Thoracic aorta (tissue), 2 donors: Measurements from ENCODE around the gene RSAD2. TPM values are rescaled to one million over a fixed set of nuclear protein-coding genes. Genes with fewer than 3 reads are reported as not detected.

Experiments
- ATAC-seq: fragments of 150-250 bp; one replicate; pipeline ENCODE4 v1.8.0; 2017; ENCODE audit warnings: low read depth; ENCODE audit not compliant: insufficient number of reproducible peaks, low FRiP score
- DNase-seq: peaks from one replicate; pipeline ENCODE4 v3.0.0-alpha.2; 2020; ENCODE audit warnings: low spot score
- H3K27ac ChIP-seq, 2 donors: fragments of 200-600 bp; sonication (generic); 1 replicate in 1 of 2; 2 replicates in 1 of 2; pipeline ENCODE4 v1.5.1; 2016; ENCODE audit warnings: mild to moderate bottlenecking in 2 of 2, moderate library complexity in 2 of 2
- H3K27me3 ChIP-seq: fragments of 200-600 bp; sonication (generic); replicated peaks from 2 replicates; pipeline ENCODE4 v1.6.0; 2016; ENCODE audit warnings: mild to moderate bottlenecking; ENCODE audit not compliant: insufficient read depth
- H3K36me3 ChIP-seq: fragments of 200-600 bp; sonication (generic); one replicate; pipeline ENCODE4 v1.5.1; 2016
- H3K4me1 ChIP-seq, 2 donors: fragments of 200-600 bp; sonication (generic); 1 replicate in 1 of 2; 2 replicates in 1 of 2; pipeline versions ENCODE4 v1.5.1 to v1.6.0; 2016; ENCODE audit warnings: low read depth in 2 of 2, mild to moderate bottlenecking in 1 of 2; ENCODE audit not compliant: control insufficient read depth in 1 of 2
- H3K4me3 ChIP-seq: fragments of 200-600 bp; sonication (generic); 2 replicates; pipeline ENCODE4 v1.5.1; 2016; ENCODE audit warnings: mild to moderate bottlenecking
- H3K9me3 ChIP-seq: fragments of 200-600 bp; sonication (generic); 2 replicates; pipeline ENCODE4 v1.5.1; 2016
- CTCF ChIP-seq: fragments of 200-600 bp; sonication (generic); IDR thresholded peaks from one replicate; pipeline ENCODE4 v1.5.1; 2019; ENCODE audit warnings: antibody characterized with exemption
- total RNA-seq, 2 donors: library from RNA; depleted of rRNA; stranded (reverse); fragments of >200 nt; gene quantifications; one replicate each; pipeline versions ENCODE4 v1.1.0 to v1.2.3, GENCODE V29; 2016

Gene RSAD2
- total RNA-seq, 2 donors from 2014 or later = 11.3 to 11.8 TPM

DNA sequence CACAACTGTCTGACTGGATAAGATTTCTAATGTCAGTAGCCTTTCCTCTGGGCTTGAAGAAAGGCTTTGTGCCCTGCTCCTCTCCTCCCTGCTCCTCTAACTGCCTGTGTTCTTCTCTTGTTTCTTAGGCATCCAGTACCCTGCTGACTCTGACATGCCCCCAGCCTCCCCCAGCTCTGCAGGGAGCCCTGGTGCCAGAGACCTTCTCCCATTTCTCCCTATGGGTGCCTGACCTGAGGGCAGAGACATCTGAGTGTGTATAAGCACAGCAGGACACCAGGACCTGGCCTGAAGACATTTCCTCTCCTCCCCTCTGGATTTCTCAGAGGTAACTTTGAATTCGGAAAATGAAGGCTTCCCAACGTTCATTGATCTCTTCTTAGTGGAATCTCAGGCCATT is 63.2 kb downstream of the RSAD2 start:
- Histone ChIP-seq H3K4me3 (no peak overlapping the region), H3K4me1 (peaks cover 3 to 6% of the 10 kb centered on the region in 2 donors), H3K36me3 (no peaks in the 10 kb centered on the region), H3K27me3 (no peaks in the 10 kb centered on the region), H3K9me3 (no peaks in the 10 kb centered on the region), H3K27ac (no peak overlapping the region)
- no peak for TF ChIP-seq CTCF
- ATAC-seq = no peak
- no peak for DNase-seq

DNA sequence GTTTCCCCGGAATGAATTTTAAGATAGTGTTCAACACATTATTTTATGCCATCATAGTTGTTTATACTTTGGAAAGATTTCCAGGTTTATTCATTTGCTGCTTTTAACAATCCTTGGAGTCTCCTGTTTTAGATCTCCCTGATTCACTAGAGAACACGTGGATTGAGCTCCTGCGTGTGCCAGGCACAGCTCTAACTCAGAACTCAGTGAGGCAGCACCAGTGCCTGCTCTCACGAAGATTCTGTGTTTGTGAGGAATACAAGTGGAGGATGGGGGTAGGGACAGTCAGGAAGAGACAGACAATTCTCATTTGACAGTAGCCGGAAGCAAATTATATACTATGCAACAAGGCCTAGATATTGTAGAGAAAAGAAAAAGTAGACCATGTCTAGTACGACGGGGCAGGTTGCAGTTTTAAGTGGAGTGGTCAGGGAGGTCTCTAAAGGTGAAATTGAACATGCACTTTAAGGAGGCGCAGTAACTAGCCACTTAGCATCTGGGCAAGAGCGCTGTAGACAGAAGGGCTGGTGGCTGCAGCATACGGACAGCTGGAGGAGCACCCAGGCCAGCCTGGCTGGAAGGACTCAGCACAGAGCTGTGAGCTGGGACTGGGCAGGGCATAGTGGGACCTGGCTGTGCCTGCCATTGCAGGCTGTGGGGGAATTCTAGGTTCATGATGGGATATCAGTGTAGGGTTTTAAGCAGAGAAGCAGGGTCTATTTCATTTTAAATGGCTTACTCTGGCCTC is 63.9 kb downstream of the RSAD2 start:
- Histone ChIP-seq H3K27ac (no peak overlapping the region), H3K4me1 (peaks cover 3 to 6% of the 10 kb centered on the region in 2 donors), H3K4me3 (no peak overlapping the region)

DNA sequence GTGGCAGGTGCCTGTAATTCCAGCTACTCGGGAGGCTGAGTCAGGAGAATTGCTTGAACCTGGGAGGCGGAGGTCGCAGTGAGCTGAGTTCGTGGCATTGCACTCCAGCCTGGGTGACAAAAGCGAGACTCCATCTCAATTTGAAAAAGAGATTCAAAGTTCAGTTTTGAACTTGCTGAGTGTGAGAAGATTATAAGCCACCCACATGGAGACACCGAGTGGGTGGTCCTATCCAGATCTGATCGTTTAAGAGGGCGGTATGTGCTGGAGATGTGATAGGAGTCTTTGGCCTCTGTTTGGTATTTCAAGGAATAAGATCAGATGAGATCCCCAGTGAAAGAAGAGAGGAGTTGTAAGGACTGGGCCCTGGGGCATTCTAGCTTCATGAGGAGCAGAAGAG is 65.3 kb downstream of the RSAD2 start:
- no peak for TF ChIP-seq CTCF
- H3K4me3 ChIP-seq = no peak overlapping the region
- H3K36me3 ChIP-seq = no peaks in the 10 kb centered on the region
- DNase-seq (no peak), ATAC-seq (no peak)
- no peaks in the 10 kb centered on the region for H3K9me3 ChIP-seq
- no peaks in the 10 kb centered on the region for H3K27me3 ChIP-seq
- peaks cover 3 to 6% of the 10 kb centered on the region in 2 donors for H3K4me1 ChIP-seq
- no peak overlapping the region for H3K27ac ChIP-seq

More for the DNA sequence above, 63.9 kb downstream of the RSAD2 start:
- ATAC-seq = no peak
- no peaks in the 10 kb centered on the region for H3K27me3 ChIP-seq
- no peak for DNase-seq
- H3K36me3 ChIP-seq = no peaks in the 10 kb centered on the region
- TF ChIP-seq CTCF = no peak
- H3K9me3 ChIP-seq = no peaks in the 10 kb centered on the region

DNA sequence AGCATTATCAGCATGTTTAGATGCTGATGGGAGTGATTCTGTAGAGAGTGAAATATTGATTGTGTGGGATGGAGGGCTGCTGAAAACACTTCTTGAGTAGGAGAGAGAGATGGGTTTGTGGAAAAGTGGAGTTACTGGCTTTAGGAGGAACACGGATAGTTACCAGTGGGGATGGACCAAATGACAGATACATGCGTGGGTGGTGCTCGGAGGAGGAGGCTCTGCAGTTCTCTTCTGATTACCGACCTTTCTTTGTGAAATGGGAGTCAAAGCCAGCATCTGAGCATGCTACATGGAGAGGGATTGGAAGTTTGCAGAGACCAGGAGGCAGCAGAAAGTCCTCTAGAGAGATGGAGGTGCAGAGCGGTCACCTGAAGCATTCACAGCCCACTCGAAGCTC is 65.9 kb downstream of the RSAD2 start:
- DNase-seq (no peak), ATAC-seq (no peak)
- Histone ChIP-seq H3K4me3 (no peak overlapping the region), H3K9me3 (no peaks in the 10 kb centered on the region), H3K27me3 (no peaks in the 10 kb centered on the region), H3K27ac (no peak overlapping the region), H3K4me1 (peaks cover 3 to 6% of the 10 kb centered on the region in 2 donors), H3K36me3 (no peaks in the 10 kb centered on the region)
- TF ChIP-seq CTCF = no peak

- TF ChIP-seq CTCF = no peak
- Histone ChIP-seq H3K4me1 (peaks cover 3 to 6% of the 10 kb centered on the region in 2 donors), H3K27ac (no peak overlapping the region), H3K9me3 (no peaks in the 10 kb centered on the region), H3K4me3 (no peak overlapping the region), H3K27me3 (no peaks in the 10 kb centered on the region), H3K36me3 (no peaks in the 10 kb centered on the region)
- DNase-seq (no peak), ATAC-seq (no peak)
These were observed 66.4 kb downstream of the RSAD2 start for GRCh38 chr2:6943971-6944370.
